NOMO-1 treated with DMSO at 0.1 percent for 48 hours (cell line): ENCODE measurements around the gene KAT6B.
A peak's percentile ranks its signal among the peaks of the same experiment; 100 is the strongest.

Source experiments
- DNase-seq: peaks from one replicate; lab custom pipeline; 2025; ENCODE audit not compliant: unreplicated experiment; lab: John Stamatoyannopoulos, UW

KAT6B gene

DNA sequence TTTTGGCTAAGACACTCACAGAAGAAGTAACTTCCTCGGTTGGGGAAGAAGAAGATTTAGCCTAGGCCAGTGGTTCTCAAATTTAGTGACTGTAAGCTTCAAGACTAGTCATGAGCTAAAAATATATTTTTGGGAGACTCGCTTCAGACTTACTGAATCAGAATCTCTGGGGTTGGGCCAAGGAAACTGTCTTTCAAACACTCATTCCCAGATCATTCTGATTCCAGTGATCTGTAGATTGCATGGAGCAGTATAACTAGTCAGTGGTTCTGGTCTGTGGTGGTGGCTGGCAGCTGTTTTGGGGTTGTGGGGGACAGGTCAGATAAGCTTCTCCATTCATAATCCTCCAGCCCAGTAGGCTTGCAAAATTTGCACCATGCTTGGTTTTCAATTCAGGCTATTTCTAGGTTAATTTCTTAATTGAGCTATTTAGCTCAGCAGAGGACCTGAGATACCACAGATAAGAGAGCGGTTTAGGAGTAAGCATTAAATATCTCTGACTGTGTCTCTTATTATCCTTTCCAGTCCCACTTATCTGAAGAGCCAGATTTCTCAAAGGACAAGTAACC, 3.8 kb upstream of the KAT6B start:
- peak; percentile 45 for DNase-seq

DNA sequence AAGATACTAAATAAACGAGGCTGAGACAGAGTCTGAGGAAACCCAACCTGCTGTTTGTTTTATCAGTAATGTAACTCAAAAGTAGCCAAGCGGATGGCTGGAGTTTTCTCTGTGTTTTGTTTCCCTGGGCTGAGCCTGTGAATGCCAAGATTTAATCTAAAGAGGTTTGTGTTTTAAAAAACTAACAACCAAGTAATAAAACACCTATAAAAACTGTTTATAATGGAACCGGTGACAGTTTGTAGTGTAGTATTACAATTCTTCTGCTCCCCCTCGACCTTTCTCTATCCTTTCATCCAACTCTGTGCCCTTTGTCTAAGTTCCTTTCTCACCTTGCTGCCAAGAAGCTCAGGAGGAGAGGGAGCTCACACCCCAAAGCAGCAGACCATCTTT, 2.6 kb upstream of the KAT6B start:
- DNase-seq = no peak

DNA sequence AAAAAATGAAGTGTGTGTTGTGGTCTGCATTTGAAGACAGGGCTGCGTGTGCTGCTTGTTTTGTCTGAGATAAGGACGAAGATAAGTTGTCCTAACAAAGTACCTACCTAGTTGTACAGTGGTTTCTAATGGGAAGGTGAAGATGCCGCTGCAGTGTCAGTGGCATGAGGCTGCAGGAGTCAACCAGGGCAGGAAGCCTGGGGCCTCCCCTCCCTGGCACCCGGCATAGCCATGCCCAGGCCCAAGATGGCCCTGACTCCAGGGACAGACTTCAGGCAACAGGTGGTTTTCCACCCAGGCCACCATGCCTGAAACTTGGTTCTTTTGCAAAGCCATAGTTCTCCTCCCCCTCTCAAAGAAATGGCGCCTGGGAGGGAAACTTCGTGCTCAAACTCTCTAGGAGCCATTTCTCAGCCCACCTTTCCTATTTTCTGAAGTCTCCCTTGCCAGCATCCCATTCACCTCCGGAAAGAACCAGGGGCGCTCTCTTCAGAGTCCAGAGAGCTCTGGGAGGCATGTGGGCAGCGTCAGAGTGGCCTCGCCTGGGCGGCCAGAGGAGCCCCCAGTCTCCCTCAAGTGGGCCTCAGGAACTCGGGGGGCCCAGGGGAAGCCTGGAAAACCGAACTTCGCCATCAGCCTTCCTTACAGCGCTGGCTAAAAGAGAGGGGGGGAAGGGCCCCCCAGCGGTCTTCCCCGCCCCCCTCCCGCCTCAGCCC, 2.1 kb upstream of the KAT6B start:
- no peak for DNase-seq

DNA sequence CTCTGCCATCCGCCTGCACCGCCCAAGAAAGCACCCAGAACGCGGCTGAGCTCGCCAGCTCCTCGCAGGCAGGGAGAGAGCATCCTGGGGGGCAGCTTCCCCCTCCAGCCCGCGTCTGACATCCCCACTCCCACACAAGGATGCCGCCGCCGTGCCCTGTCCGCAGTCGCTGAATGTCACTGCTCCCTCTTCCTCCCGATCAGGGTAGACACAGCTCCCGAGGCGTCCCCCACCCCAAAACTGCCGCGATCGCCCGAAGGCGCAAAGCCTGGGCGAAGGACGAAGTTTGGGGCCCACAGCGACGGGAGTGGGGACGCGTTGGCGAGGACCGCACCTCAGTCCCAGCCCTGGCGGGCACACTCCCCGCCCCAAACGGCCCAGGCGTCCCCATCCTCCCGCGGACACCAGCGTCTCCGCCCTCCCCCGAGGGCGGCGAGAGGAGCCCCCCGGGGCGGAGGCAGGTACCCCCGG, 1.5 kb upstream of the KAT6B start:
- DNase-seq = peak; percentile 51

DNA sequence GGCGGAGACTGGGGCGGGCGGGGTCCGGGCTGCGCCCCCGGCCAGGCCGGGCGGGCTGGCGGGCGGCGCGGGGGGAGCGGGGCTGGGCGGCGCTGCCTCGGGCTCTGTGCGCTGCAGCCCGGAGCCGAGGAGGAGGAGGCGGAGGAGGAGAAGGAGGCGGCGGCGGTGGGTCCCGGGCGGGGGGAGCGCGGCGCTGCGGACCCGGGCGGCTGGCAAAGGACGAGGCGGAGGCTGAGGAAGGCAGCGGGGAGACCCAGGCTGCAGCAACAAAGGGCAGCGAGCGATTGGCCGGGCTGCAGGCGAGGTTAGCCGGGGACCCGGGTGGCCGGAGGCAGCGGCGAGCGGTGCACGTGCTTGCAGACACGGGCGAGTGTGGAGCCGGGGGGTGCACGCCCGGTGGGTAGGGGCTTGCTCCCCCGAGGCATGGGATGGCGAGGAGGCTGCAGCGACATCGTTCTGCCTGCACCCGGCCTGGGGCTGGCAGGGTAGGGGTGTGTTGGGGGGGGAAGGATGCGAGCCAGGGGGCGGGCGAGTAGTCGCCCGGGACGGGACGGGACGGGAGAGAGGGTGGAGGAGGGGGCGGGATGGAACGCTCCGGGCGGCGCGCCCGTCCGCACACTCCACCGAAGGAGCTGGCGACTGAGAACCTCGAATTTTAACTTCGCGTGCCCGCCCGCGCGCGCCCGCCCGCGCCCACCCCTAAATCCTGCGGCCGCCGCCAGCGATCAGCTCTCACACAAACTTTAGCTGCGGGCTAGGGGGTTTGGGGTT, 844 bp upstream of the KAT6B start:
- peak; percentile 43 for DNase-seq

DNA sequence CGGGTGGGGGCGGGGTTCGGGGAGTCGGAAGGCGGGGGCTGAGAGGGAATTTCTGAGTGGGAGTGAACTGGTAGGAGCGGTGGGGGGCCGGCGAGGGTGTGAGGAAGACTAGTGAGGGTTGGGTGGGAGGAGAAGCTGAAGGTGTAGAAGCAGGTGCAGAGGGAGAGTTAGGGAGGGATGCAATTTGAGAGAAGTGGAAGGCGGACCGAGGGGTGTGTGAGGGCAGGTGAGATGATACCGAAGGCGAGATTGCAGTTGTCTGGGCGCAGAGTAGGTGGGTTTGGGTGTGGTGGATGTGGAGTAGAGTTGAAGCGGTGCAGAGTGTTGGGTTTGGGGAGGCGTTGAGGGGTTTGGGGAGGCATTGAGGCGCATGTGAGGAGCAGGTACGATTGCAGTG, 643 bp downstream of the KAT6B start:
- no peak for DNase-seq

DNA sequence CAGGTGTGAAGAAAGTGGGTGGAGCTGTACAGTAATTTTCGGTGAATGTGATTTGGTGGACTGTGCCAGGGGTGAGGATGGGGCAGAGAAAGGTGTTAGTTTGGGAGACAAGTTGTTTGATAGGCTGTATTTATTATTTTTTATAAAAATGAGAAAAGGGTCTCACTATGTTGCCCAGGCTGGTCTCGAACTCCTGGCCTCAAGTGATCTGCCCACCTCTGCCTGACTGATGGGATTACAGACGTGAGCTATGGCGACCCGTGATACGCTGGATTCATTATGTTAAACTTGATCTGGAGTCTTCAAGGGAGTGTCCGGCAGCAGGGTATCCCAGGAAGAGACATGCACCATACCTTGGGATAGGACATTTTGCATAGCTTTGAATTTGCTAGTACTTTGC, 1.3 kb downstream of the KAT6B start:
- no peak for DNase-seq

DNA sequence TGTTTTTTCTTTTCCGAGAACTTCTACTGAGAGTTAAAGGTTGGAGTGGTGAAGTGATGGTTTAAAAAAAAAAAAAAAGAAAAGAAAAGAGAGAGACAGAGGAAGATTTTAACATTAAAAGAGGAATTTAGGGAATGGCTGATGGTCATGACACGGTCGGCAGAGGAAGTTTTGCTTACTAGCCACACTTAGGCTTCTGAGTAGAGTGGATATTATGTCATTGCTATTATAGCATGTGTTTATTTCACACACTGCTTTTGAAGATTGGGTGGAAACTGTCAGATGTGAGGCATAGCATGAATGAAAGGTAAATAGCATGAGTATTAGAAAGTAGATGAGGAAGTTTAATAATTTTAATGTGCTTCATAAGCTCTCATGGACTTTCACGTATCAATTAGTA, 2.5 kb downstream of the KAT6B start:
- no peak for DNase-seq

DNA sequence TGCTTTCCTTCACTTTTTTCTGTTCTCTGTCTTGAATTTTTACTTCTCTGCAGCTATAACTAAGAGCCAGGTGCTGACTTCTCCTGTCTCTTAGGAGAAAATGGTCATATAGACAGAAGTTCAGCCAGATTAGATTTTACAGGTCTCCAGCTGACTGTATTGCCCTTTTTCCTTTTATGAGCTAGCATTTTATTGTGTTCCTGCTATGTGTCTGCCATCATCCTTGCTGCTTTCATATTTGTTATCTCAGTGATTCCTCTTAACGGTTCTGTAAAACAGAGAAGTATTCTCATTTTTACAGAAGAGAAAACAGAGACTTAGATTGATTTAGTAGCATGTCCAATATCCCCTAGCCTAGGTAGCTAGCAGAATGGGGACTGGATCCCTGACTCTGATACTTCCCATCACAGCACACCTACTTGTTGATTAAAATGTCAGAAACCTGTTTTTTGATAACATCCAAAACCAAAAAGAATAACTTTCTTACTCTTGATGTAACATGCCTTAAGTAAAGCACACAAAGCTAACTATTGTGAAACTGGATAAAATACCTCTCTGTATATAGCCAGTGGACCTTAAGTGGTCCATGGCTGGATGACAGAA, 5.2 kb downstream of the KAT6B start:
- DNase-seq = no peak

DNA sequence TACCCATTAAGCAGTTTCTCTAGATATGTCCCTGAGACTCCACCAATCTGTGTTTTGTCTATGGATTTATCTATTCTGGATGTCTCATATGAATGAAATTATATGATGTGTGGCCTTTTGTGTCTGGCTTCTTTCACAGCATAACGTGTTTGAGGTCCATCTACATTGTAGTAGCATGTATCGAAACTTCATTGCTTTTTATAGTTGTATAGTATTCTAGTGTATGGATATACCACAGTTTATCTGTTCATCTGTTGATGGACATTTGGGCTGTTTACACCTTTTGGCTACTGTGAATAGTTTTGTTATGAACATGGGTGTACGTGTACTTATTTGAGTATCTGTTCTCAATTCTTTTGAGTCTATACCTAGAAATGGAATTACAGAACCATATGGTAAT, 9.6 kb downstream of the KAT6B start:
- no peak for DNase-seq

DNA sequence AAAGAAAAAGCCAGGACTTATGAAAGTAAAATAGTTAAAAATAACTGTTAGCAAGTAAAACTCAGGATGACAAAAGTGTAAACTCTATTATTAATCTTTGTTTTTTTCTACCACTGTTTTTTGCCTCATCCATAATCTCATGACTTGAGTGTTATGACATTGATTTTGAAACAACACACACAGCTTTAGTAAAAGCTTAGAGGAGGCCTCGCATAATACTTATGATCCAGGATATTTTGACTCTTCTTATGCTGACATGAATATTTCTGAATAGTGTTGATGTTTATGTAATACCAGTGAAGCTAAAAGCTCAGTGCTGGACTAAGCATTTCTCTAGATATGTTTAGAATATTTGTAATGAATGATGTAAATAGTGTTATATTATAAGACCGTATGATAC, 10.5 kb downstream of the KAT6B start:
- no peak for DNase-seq

DNA sequence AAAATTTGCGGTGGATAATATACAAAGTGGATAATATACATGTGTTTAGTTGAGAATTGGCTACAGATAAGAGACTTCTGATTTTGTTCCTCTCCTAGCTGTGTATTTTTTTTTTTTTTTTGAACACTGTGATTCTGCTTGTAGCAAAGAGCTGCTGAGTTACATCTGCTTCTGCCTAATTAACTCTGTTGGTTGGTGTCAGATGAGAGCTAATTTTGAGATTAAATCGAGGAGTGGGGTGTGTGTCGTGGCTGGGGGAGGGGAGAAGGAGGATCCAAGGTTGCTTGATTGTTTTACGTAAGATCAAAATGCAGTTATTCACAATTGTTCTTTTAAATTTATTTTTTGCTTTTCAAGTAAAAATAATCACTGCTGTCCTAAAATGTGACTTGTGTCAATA, 11.3 kb downstream of the KAT6B start:
- no peak for DNase-seq

DNA sequence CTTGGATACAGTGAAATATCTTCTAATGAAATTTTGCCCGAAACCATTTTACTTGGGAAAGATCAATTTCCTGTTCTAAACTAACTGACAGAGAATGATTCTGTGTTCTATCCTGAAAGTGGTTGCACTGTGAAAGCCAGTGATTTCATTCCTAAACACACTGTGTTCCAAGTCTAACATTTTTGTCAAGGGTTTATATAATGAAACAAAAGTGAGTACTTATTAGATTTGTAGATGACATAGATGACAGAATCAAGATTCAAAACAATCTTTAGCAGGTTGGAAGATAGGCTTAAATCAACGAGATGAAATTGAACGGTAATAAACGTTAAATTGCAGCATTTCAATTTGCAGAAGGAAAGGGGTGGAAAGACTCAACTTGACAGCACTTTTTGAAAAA, 13.3 kb downstream of the KAT6B start:
- DNase-seq = no peak

DNA sequence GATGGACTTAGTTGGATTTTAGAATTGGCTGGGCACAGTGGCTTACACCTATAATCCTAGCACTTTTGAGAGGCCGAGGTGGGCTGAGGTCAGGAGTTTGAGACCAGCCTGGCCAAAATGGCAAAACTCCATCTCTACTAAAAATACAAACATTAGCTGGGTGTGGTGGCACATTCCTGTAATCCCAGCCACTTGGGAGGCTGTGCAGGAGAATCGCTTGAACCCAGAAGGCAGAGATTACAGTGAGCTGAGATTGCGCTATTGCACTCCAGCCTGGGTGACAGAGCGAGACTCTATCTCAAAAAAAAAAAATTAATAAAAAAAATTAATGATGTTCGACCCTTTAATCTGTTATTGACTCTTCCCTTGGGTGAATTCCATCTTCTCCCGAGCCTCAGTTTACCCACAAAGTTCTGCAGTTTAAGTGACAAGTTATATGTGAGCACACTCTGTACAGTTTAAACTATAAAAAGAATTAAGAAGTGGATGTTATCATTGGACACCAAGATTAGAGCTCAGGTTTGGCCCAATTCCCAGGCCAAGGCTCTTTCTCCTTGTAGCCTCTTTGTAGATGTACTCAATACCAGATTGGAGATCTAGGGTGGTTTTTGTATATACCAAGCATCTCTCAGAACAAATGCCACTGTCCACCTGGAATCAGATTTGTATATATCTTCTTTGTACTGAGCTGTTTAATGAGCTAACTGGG, 15.0 kb downstream of the KAT6B start:
- no peak for DNase-seq

DNA sequence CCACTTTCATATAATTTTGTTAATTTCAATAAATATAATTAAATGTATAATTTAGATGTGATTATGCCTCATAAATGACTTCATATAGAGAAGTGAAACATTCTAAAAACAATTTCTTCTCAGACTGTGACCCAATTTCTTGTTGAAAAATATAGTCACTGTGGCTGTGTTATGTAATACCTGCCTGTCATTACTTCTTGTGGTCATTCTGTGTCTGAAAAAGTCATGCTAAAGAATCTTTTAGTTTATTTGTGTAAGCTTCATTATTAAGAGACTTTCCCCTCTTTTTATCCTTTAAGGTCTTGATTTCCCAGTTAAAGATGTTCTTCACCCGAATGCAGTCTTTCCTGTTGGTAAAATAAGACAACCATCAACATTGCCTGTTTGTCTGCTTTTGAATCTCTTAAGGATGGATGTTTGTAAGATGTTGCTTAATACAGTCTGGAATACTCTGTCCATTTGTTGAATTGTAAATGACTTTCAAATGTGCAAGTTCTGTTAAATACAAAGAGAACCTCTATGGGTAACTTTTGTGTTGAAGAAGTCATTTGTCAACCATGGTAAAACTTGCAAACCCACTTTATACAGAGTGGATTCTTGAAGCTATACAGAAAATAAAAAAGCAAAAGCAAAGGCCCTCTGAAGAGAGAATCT, 16.0 kb downstream of the KAT6B start:
- peak; percentile 88 for DNase-seq

DNA sequence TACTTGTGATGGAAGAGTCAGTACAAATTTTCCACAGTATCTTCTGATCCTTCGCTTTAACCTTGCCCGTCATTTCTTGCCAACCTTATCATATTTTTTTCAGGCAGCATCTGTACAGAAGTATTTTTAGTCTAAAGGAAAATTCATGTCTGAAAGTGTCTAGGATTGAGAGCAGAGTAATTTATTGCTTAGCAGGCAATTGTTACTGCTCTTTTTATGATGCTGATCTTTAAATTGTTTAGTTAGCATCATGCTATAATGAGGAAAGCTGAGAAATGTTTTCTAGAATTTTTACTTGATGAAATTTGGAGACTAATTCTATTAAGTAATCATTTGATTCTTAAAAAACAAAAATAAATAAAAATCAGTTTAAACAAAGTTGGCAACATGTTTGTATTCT, 20.6 kb downstream of the KAT6B start:
- DNase-seq = no peak

DNA sequence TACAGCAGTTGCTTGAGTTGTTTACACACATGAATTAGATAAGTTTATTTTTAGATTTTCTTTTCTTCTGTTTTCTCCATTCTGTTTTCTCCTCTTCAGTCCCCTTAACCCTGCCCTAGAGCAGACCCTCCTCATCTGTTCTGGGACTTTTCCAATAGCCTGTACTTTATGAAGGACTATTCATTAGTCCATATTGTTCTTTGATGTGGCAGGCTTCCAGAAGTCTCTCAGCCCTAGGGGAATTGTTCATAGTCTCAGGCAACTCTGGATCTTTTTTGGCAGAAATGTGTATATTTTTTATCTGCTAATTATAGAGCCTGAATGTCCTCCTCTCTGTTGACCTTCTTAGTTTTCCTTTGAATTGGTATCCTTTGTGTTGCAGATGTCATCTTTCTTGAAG, 25.4 kb downstream of the KAT6B start:
- no peak for DNase-seq

DNA sequence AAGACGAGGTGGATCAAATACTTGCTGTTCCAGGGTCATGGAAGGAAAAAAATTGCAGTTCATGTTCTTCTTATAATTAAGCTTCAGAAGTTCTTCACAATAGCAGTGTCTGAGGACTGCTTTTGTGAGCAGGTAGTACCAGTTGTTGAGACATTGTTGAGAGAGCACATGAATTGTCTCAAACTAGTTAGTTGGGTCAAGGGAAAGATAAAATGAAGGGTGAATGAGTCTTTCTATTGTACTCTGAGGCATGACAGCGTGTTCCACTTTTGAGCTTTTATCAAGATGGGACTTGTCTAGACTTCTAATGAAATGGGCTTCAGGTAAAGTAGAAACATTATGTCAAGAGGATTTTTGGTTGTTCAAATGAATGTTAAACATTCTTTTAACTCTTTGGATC, 26.0 kb downstream of the KAT6B start:
- DNase-seq = no peak

DNA sequence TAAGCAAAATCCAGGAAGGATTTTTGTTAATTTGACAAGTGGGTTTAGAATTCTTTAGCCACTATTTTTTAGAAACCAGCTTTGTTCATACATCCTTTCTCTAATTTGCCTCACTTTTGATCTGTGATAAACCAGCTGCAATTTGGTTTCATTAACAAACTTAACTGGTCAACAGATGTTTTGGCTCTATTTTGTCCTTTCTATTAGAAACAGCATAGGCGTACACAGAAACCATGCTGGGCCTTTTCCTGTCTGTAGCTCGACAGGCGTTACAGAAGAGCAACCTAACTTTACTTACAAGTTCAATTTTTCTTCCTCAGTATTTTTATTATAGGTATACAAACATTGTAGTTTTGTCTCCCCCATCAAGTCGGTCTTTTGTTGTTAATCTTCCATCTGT, 28.2 kb downstream of the KAT6B start:
- no peak for DNase-seq

DNA sequence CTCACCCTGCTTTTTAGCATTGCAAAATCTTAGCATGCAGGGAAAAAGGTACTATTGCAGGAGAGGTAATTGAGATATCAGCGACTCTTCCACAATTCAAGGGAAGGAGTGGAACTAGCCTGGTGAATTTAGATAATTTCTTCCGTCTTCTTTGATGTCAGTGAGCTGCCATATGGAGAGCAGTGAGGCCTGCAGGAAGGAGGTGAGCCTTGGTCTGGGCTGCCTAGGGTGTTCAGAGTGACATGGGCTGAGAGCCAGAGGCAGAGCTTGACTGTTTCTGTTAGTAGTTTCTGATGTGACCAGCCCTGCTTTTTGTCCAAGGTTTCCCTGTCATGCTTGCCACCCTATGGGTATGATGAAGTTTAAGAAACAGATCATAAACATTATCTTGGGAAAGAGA, 28.6 kb downstream of the KAT6B start:
- no peak for DNase-seq

DNA sequence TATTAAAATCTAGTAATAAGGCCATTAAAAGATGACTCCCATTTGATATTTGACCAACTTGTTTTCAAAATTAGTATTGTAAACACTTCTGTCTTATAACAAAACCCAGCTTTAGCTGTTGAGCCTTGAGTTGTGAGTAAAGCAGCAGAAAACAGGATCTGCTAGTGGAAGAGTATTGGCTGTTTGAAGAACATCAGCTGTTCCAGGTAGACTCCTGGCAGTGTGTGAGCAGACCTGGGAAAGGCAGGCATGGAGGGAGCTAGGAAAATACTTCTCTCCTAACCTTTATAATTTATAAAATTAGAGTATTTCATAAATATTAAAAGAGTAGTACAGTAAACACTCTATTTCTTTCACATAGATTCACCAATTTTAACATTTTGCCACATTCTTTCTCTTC, 29.0 kb downstream of the KAT6B start:
- DNase-seq = no peak
